ENCODE data around the gene FAXDC2.

The FAXDC2 gene

DNA sequence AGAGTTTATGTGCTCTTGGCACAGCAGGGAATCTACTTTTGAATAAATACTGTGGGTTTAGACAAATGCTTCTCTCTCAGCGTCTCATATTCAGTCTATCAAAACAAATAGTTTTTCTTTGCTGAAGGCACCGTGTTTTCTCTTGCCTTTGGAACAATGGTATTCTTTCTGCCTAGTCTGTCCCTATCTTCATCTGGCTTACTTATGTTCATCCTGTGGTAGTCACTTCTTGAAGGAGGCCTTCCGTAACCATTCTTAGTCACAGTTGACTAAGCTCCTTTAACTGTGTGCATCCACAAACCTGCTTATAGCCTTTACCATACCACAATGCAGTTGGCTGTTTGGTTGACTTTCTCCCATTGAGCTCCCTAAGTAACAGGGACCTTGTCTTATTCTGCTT lies 49.3 kb downstream of the FAXDC2 start:
- Histone ChIP-seq H3K36me3 (ENCODE audit: control insufficient read depth, insufficient read depth, low read length) (peaks cover 75% of the 10 kb centered on the region), H3K27ac (ENCODE audit: insufficient read depth, low read depth, low read length, poor library complexity, severe bottlenecking) (no peak overlapping the region), H3K4me3 (ENCODE audit: insufficient read depth, low read depth, low read length) (no peak overlapping the region), H3K27me3 (ENCODE audit: control insufficient read depth, insufficient read depth, low read length, poor library complexity, severe bottlenecking) (no peaks in the 10 kb centered on the region), H3K9me3 (ENCODE audit: control insufficient read depth, low read length) (no peaks in the 10 kb centered on the region), H3K4me1 (ENCODE audit: control insufficient read depth, insufficient read depth, low read length) (no peaks in the 10 kb centered on the region)
- WGBS, 2 experiments: 96 to 97% methylated on average over 3 of the region's 3 CpGs

DNA sequence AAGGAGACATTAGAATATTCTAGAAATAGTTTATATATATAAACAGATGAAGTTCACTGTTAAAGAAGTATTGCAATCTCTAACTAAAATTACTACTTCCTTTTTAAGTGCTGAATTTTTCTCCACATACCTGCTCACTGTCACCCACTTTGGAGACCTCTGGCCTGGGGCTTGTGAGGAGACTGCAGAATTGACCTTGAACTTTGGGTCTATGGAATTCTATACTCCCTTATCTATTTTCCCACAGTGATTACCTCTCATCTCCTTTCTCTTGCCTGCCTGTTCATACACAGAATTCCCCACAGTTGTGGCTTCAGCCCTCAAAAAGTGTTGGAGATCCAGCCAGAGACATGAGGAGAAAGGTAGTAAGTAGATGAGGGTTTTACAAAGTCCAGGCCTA lies 49.8 kb downstream of the FAXDC2 start:
- no peaks in the 10 kb centered on the region for H3K27me3 ChIP-seq (ENCODE audit: control insufficient read depth, insufficient read depth, low read length, poor library complexity, severe bottlenecking)
- H3K4me3 ChIP-seq (ENCODE audit: insufficient read depth, low read depth, low read length): no peak overlapping the region
- H3K4me1 ChIP-seq (ENCODE audit: control insufficient read depth, insufficient read depth, low read length): no peaks in the 10 kb centered on the region
- no peak overlapping the region for H3K27ac ChIP-seq (ENCODE audit: insufficient read depth, low read depth, low read length, poor library complexity, severe bottlenecking)
- no peaks in the 10 kb centered on the region for H3K9me3 ChIP-seq (ENCODE audit: control insufficient read depth, low read length)
- peaks cover 70% of the 10 kb centered on the region for H3K36me3 ChIP-seq (ENCODE audit: control insufficient read depth, insufficient read depth, low read length)

DNA sequence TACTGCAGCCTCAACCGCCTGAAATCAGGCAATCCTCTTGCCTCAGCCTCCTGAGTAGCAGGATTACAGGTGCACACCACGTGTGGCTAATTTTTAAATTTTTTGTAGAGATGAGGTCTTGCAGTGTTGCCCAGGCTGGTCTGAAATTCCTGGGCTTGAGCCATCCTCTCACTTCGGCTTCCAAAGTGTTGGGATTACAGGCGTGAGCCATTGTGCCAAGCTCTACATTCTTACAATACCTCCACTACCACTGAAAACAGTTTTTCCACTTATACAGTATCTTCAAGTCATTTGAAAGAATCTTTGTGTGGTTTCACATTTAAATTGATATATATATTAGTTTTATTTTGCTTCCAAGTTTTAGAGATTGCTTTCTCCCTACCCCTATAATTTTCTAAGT lies 52.6 kb downstream of the FAXDC2 start:
- Histone ChIP-seq H3K9me3 (ENCODE audit: control insufficient read depth, low read length) (no peaks in the 10 kb centered on the region), H3K27ac (ENCODE audit: insufficient read depth, low read depth, low read length, poor library complexity, severe bottlenecking) (no peak overlapping the region), H3K27me3 (ENCODE audit: control insufficient read depth, insufficient read depth, low read length, poor library complexity, severe bottlenecking) (no peaks in the 10 kb centered on the region), H3K36me3 (ENCODE audit: control insufficient read depth, insufficient read depth, low read length) (peaks cover 73% of the 10 kb centered on the region), H3K4me3 (ENCODE audit: insufficient read depth, low read depth, low read length) (no peak overlapping the region), H3K4me1 (ENCODE audit: control insufficient read depth, insufficient read depth, low read length) (no peaks in the 10 kb centered on the region)
- 92% methylated on average over 4 of the region's 4 CpGs for WGBS, 2 experiments

DNA sequence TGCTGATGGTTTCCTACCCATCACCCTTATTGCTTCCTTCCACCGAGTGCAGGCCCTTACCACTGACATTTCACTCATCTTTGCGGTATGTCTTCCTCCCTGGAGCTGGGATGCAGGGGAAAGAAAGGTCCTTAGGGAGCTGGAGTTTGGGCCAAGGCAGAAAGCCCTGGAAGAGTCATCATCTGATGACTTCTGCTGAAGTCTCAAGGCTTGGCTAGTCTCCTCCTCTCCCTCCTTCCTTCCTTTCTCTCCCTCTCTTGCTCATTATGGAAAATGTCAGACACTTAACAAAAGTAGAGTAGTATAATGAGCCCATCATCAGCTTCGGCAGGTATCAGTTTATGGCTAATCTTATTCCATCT lies 55.2 kb downstream of the FAXDC2 start:
- H3K4me1 ChIP-seq (ENCODE audit: control insufficient read depth, insufficient read depth, low read length): no peaks in the 10 kb centered on the region
- no peak overlapping the region for H3K27ac ChIP-seq (ENCODE audit: insufficient read depth, low read depth, low read length, poor library complexity, severe bottlenecking)
- H3K4me3 ChIP-seq (ENCODE audit: insufficient read depth, low read depth, low read length): no peak overlapping the region
- peaks cover 56% of the 10 kb centered on the region for H3K36me3 ChIP-seq (ENCODE audit: control insufficient read depth, insufficient read depth, low read length)
- H3K9me3 ChIP-seq (ENCODE audit: control insufficient read depth, low read length): no peaks in the 10 kb centered on the region
- WGBS, 2 experiments: 93 to 97% methylated on average over 3 of the region's 3 CpGs
- no peaks in the 10 kb centered on the region for H3K27me3 ChIP-seq (ENCODE audit: control insufficient read depth, insufficient read depth, low read length, poor library complexity, severe bottlenecking)

DNA sequence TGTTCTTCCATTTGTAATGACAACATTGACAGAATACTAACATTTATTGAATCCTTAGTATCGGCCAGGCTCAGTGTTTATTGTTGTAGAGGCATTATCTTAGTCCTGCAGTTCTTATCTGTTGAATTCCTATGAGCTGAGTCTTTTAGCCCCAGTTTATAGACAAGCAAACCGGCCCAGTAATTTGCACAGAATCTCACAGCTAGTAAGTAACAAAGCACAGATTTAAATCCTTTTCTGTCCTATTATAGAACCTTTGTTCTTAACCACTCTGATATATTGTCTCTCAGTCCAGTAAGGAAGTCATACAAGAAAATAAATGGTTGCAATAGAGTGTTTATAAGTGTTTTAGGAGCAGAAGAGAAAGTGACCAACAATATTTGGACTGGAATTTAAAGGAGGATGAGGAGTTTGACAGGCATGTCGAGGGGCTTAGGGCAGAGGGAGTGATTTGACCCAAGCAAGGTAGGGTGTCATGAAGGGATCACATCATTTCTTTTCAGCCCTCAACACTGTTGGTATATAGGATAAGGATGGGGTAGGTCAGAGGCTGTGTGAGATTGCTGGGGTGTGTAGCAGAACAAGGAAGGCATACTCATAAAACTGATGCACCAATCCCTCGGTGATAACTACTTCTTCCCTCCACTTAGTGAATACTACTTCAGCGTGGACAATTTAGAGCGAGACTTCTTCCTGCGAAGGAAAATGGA lies 55.7 kb downstream of the FAXDC2 start:
- WGBS, 2 experiments: 93 to 96% methylated on average over 7 of the region's 7 CpGs
- H3K9me3 ChIP-seq (ENCODE audit: control insufficient read depth, low read length): no peaks in the 10 kb centered on the region
- H3K4me3 ChIP-seq (ENCODE audit: insufficient read depth, low read depth, low read length): no peak overlapping the region
- peaks cover 56% of the 10 kb centered on the region for H3K36me3 ChIP-seq (ENCODE audit: control insufficient read depth, insufficient read depth, low read length)
- H3K27me3 ChIP-seq (ENCODE audit: control insufficient read depth, insufficient read depth, low read length, poor library complexity, severe bottlenecking): no peaks in the 10 kb centered on the region
- H3K27ac ChIP-seq (ENCODE audit: insufficient read depth, low read depth, low read length, poor library complexity, severe bottlenecking): no peak overlapping the region
- no peaks in the 10 kb centered on the region for H3K4me1 ChIP-seq (ENCODE audit: control insufficient read depth, insufficient read depth, low read length)

DNA sequence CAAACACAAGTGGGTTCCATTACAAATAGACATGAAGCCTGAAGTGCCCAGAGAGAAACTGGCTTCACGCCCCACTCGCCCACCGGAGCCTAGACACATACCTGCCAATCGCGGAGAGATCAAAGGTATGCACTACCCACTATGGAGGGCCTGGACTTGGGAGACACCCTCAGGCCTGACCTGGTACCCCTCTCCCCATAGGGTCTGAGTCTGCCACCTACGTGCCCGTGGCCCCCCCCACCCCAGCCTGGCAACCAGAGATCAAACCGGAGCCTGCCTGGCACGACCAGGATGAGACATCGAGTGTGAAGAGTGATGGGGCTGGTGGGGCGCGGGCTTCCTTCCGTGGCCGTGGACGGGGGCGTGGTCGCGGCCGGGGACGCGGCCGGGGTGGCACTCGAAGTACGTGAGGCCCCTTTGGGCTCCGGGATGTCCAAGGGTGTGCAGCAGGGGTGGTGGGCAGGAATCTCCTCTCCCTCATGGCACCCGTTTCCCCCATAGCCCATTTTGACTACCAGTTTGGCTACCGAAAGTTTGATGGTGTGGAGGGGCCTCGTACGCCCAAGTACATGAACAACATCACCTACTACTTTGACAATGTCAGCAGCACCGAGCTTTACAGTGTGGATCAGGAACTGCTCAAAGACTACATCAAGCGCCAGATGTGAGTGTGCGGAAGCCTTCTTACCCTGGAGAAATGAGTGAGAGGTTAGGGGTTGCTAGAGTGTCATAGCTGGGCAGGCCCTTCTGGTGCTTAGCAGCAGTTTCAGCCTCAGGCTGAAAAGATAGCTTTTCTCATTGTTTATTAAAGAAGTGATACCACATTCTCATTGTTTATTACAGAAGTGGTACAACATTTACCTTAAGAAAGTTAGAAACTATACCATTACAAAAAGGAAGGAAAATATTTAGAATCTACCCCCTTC lies 56.5 kb downstream of the FAXDC2 start:
- no peak overlapping the region for H3K27ac ChIP-seq (ENCODE audit: insufficient read depth, low read depth, low read length, poor library complexity, severe bottlenecking)
- no peaks in the 10 kb centered on the region for H3K27me3 ChIP-seq (ENCODE audit: control insufficient read depth, insufficient read depth, low read length, poor library complexity, severe bottlenecking)
- H3K4me3 ChIP-seq (ENCODE audit: insufficient read depth, low read depth, low read length): no peak overlapping the region
- 95 to 96% methylated on average over 32 of the region's 32 CpGs for WGBS, 2 experiments
- H3K36me3 ChIP-seq (ENCODE audit: control insufficient read depth, insufficient read depth, low read length): peaks cover 48% of the 10 kb centered on the region
- no peaks in the 10 kb centered on the region for H3K9me3 ChIP-seq (ENCODE audit: control insufficient read depth, low read length)
- no peaks in the 10 kb centered on the region for H3K4me1 ChIP-seq (ENCODE audit: control insufficient read depth, insufficient read depth, low read length)

DNA sequence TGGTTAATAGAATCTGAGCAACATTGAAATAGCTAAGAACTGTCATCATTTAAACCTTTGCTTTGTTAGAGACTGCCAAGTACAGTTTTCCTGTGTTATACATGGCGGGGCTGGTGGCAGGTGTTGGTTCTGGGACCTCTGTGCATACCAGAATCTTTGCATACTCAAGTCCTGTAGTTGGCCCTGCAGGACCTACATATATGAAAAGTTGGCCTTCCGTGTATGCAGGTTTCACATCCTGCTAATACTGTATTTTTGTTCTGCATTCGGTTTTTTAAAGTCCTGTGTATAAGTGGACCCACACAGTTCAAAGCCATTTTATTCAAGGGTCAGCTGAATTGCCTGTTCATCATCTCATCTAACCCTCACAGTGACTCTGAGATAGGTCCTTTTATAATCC lies 58.9 kb downstream of the FAXDC2 start:
- no peaks in the 10 kb centered on the region for H3K27me3 ChIP-seq (ENCODE audit: control insufficient read depth, insufficient read depth, low read length, poor library complexity, severe bottlenecking)
- 97% methylated on average over 3 of the region's 3 CpGs for WGBS, 2 experiments
- no peaks in the 10 kb centered on the region for H3K4me1 ChIP-seq (ENCODE audit: control insufficient read depth, insufficient read depth, low read length)
- no peak overlapping the region for H3K4me3 ChIP-seq (ENCODE audit: insufficient read depth, low read depth, low read length)
- H3K9me3 ChIP-seq (ENCODE audit: control insufficient read depth, low read length): no peaks in the 10 kb centered on the region
- no peak overlapping the region for H3K27ac ChIP-seq (ENCODE audit: insufficient read depth, low read depth, low read length, poor library complexity, severe bottlenecking)
- peaks cover 40% of the 10 kb centered on the region for H3K36me3 ChIP-seq (ENCODE audit: control insufficient read depth, insufficient read depth, low read length)

DNA sequence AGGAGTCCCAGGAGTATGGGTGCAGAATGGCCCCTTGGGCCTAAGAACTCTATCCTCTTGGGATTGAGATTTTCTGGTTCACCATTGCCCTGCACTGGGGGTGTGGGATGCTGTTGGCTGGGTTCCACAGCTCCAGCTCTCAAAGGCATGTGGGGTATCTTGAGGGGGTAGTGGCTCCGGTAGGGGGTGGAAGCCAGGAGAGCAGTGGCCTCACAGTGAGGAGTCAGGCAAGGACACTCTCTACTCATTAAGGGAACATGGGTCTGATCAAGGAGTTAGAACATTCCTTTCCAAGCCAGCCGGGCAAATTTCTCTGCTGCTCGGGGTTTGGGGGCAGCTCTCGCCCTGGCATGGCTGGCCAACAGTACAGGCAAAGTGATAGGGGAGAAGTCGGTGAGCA lies 62.2 kb downstream of the FAXDC2 start:
- Histone ChIP-seq H3K4me1 (ENCODE audit: control insufficient read depth, insufficient read depth, low read length) (peaks cover 19% of the 10 kb centered on the region), H3K27ac (ENCODE audit: insufficient read depth, low read depth, low read length, poor library complexity, severe bottlenecking) (no peak overlapping the region), H3K4me3 (ENCODE audit: insufficient read depth, low read depth, low read length) (no peak overlapping the region), H3K9me3 (ENCODE audit: control insufficient read depth, low read length) (no peaks in the 10 kb centered on the region), H3K27me3 (ENCODE audit: control insufficient read depth, insufficient read depth, low read length, poor library complexity, severe bottlenecking) (no peaks in the 10 kb centered on the region), H3K36me3 (ENCODE audit: control insufficient read depth, insufficient read depth, low read length) (peaks cover 15% of the 10 kb centered on the region)
- 96% methylated on average over 5 of the region's 5 CpGs for WGBS, 2 experiments

DNA sequence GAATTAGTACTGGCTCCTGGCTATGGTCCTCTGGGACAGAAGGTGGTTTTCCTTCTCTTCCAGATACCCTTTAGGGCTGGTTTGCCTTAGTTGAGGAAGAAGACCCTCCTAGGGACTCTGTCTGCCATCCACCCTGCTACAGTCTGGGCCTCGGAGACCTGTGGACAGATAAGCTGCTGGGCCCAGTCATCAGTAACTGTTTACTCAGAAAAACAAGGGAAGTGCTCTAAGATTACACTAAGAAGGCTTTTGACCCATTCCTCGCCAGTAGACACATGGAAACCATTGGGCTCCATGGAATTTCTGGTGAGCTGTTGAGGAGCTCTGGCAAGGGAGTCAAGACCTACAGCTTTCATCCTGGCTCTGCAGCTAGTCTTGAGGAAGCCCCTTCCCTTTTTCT lies 64.0 kb downstream of the FAXDC2 start:
- Histone ChIP-seq H3K9me3 (ENCODE audit: control insufficient read depth, low read length) (no peaks in the 10 kb centered on the region), H3K4me1 (ENCODE audit: control insufficient read depth, insufficient read depth, low read length) (peaks cover 29% of the 10 kb centered on the region), H3K27ac (ENCODE audit: insufficient read depth, low read depth, low read length, poor library complexity, severe bottlenecking) (no peak overlapping the region), H3K36me3 (ENCODE audit: control insufficient read depth, insufficient read depth, low read length) (peaks cover 5% of the 10 kb centered on the region), H3K4me3 (ENCODE audit: insufficient read depth, low read depth, low read length) (no peak overlapping the region), H3K27me3 (ENCODE audit: control insufficient read depth, insufficient read depth, low read length, poor library complexity, severe bottlenecking) (no peaks in the 10 kb centered on the region)
- WGBS, 2 experiments: 87 to 97% methylated on average over 2 of the region's 2 CpGs

DNA sequence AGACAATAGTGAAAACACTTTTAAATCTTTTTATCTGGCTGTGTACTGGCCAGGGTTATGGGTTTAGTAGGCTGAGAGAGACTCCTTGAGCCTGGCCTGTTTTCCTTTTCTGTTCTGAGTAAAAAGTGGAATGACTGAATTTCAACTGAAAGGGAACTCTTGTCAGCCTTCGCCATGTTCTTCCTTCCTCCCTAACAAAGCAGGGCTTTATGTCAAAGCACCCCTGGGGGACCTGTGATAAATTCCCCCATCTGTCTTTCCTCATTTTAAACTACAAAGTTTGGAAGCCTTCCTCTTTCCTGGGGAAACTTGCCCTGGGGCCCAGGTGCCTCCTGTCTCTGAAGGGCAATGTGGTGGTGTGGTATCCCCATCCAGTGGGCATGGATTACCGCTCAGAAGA lies 65.5 kb downstream of the FAXDC2 start:
- Histone ChIP-seq H3K4me1 (ENCODE audit: control insufficient read depth, insufficient read depth, low read length) (peaks cover 29% of the 10 kb centered on the region), H3K27ac (ENCODE audit: insufficient read depth, low read depth, low read length, poor library complexity, severe bottlenecking) (no peak overlapping the region)

More for the DNA sequence above, 65.5 kb downstream of the FAXDC2 start:
- Histone ChIP-seq H3K27me3 (ENCODE audit: control insufficient read depth, insufficient read depth, low read length, poor library complexity, severe bottlenecking) (no peaks in the 10 kb centered on the region), H3K9me3 (ENCODE audit: control insufficient read depth, low read length) (no peaks in the 10 kb centered on the region), H3K4me3 (ENCODE audit: insufficient read depth, low read depth, low read length) (no peak overlapping the region), H3K36me3 (ENCODE audit: control insufficient read depth, insufficient read depth, low read length) (peaks cover 1% of the 10 kb centered on the region)
- 69 to 82% methylated on average over 2 of the region's 2 CpGs for WGBS, 2 experiments

All from ectodermal cell (in vitro differentiated cells).